Activated naive CD8-positive, alpha-beta T cell treated with anti-CD3 and anti-CD28 coated beads, Interleukin-2, amount 50 U/mL, for 16 hours (primary cell): ENCODE results near the gene DYNLT5.
"Not testable (repeated sequence)": the region's sequence is repeated elsewhere in the genome, so short reads cannot be mapped to it uniquely, and the experiment has no call there.

Experiments used
- DNase-seq: peaks from one replicate; pipeline ENCODE4 v3.0.0-alpha.2; 2020; ENCODE audit warnings: low read depth, low spot score

Gene DYNLT5

GRCh38 chr1:66752000-66752592 lies at the start of gene DYNLT5:
Gene DYNLT5, plus strand, starts transcription at chr1:66752459. Its CDS starts 2,200 bp downstream, at chr1:66754659.
- no peak for DNase-seq

- DNase-seq, result no peak
These were observed 47.9 kb upstream of the DYNLT5 start for GRCh38 chr1:66704177-66704875.

- no peak for DNase-seq
These were observed 47.1 kb upstream of the DYNLT5 start for GRCh38 chr1:66705110-66705509.

- no peak for DNase-seq
These were observed 40.8 kb upstream of the DYNLT5 start for GRCh38 chr1:66711420-66711819.

GRCh38 chr1:66712839-66713238 lies 39.4 kb upstream of the DYNLT5 start:
- no peak for DNase-seq

- DNase-seq, result no peak
These were observed 28.3 kb upstream of the DYNLT5 start for GRCh38 chr1:66723985-66724384.

GRCh38 chr1:66725885-66726665 lies 26.2 kb upstream of the DYNLT5 start:
- no peak for DNase-seq

GRCh38 chr1:66728021-66728420 lies 24.2 kb upstream of the DYNLT5 start:
- DNase-seq, result no peak

- DNase-seq, result not testable (repeated sequence)
These were observed 23.5 kb upstream of the DYNLT5 start for GRCh38 chr1:66728716-66729115.

- DNase-seq, result no peak
These were observed 23.1 kb upstream of the DYNLT5 start for GRCh38 chr1:66729119-66729518.

- no peak for DNase-seq
These were observed 22.7 kb upstream of the DYNLT5 start for GRCh38 chr1:66729523-66729922.

GRCh38 chr1:66730462-66730861 lies 21.8 kb upstream of the DYNLT5 start:
- DNase-seq, result no peak

GRCh38 chr1:66731170-66731865 lies 20.9 kb upstream of the DYNLT5 start:
- DNase-seq, result no peak

- no peak for DNase-seq
These were observed 19.7 kb upstream of the DYNLT5 start for GRCh38 chr1:66732407-66733166.

GRCh38 chr1:66733348-66734017 lies 18.8 kb upstream of the DYNLT5 start:
- DNase-seq, result no peak

GRCh38 chr1:66734531-66734930 lies 17.7 kb upstream of the DYNLT5 start:
- not testable (repeated sequence) for DNase-seq

GRCh38 chr1:66737836-66738235 lies 14.4 kb upstream of the DYNLT5 start:
- DNase-seq, result no peak

- no peak for DNase-seq
These were observed 12.7 kb upstream of the DYNLT5 start for GRCh38 chr1:66739401-66740157.

GRCh38 chr1:66745451-66745850 lies 6.8 kb upstream of the DYNLT5 start:
- no peak for DNase-seq

- no peak for DNase-seq
These were observed 4.8 kb upstream of the DYNLT5 start for GRCh38 chr1:66747501-66747900.
